Right atrium auricular region (tissue), 2 donors: ENCODE data around the gene GMPR2. TPM values are rescaled to one million over a fixed set of nuclear protein-coding genes. Genes with fewer than 3 reads are reported as not detected.
"Not testable (repeated sequence)": the region's sequence is repeated elsewhere in the genome, so short reads cannot be mapped to it uniquely, and the experiment has no call there.

Experiments used
- DNase-seq: peaks from one replicate; pipeline ENCODE4 v3.0.0-alpha.2; 2019; ENCODE audit warnings: low spot score
- H3K27ac ChIP-seq, 2 donors: fragments of 200-600 bp; sonication (generic); 1 replicate in 1 of 2; 2 replicates in 1 of 2; pipeline ENCODE4 v1.5.1; 2016 to 2019
- H3K27me3 ChIP-seq, 2 donors: fragments of 200-600 bp; sonication (generic); one replicate each; pipeline versions ENCODE4 v1.5.1 to v1.6.0; 2017 to 2019
- H3K36me3 ChIP-seq: fragments of 200-600 bp; sonication (generic); one replicate; pipeline ENCODE4 v1.5.1; 2016
- H3K4me1 ChIP-seq, 2 donors: fragments of 200-600 bp; sonication (generic); one replicate each; pipeline versions ENCODE4 v1.5.1 to v1.6.0; 2017 to 2019
- H3K4me3 ChIP-seq, 2 donors: fragments of 200-600 bp; sonication (generic); 1 replicate in 1 of 2; 2 replicates in 1 of 2; pipeline ENCODE4 v1.5.1; 2017 to 2019; ENCODE audit warnings: mild to moderate bottlenecking in 1 of 2, moderate library complexity in 1 of 2
- H3K9me3 ChIP-seq, 2 donors: fragments of 200-600 bp; sonication (generic); one replicate each; pipeline ENCODE4 v1.5.1; 2019
- CTCF ChIP-seq, 2 donors: fragments of 200-600 bp; sonication (generic); IDR thresholded peaks; one replicate each; pipeline ENCODE4 v1.5.1; 2019; ENCODE audit warnings: antibody characterized with exemption in 2 of 2
- total RNA-seq, 2 donors: library from RNA; depleted of rRNA; stranded (reverse); fragments of >200 nt; gene quantifications; one replicate each; pipeline ENCODE4 v1.1.0, GENCODE V29; 2016

GMPR2 gene
- total RNA-seq, 2 donors from 2014 or later, result 28.1 to 31.7 TPM

DNA sequence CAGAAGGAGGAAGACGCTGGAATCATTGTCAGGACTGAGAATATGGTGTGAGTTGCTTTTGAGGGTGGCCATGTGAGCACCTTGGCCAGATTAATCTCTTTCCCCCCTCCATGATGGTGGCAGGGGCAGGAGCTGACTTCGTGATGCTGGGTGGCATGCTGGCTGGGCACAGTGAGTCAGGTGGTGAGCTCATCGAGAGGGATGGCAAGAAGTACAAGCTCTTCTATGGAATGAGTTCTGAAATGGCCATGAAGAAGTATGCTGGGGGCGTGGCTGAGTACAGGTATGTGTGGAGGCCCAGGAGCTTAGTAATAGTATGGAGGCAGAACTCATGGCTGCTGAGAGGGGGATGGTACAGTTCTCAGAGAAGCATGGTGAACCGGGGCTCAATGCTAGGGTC, 5.4 kb downstream of the GMPR2 start:
- no peak for DNase-seq
- no peak overlapping the region for H3K27ac ChIP-seq
- no peaks in the 10 kb centered on the region for H3K9me3 ChIP-seq
- H3K4me1 ChIP-seq, result peaks cover 0 to 47% of the 10 kb centered on the region in 2 donors
- H3K4me3 ChIP-seq, result no peak overlapping the region
- no peaks in the 10 kb centered on the region for H3K27me3 ChIP-seq
- TF ChIP-seq CTCF (IDR thresholded peaks at IDR 0.05), result no peak
- peaks cover 58% of the 10 kb centered on the region for H3K36me3 ChIP-seq

DNA sequence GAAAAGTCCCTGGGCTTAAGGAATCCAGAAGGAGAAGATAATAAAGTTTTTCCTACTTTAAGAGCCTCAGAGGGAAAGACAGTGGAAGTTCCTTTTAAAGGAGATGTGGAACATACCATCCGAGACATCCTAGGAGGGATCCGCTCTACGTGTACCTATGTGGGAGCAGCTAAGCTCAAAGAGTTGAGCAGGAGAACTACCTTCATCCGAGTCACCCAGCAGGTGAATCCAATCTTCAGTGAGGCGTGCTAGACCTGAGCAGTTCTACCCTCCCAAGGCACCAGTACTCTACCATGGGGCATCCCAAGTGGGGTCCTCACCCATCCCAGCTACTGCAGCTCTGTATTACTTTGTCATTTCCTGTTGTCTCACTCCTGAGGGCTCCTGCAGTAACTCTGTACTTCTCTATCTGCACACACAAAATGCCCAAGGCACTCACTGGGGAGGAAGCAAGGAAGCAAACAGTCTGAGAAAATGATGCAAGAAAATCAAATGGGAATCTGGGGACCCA, 5.9 kb downstream of the GMPR2 start:
- DNase-seq, result no peak
- Histone ChIP-seq H3K4me1 (peaks cover 0 to 46% of the 10 kb centered on the region in 2 donors), H3K9me3 (no peaks in the 10 kb centered on the region), H3K4me3 (no peak overlapping the region), H3K27me3 (no peaks in the 10 kb centered on the region), H3K36me3 (peaks cover 58% of the 10 kb centered on the region), H3K27ac (no peak overlapping the region)
- TF ChIP-seq CTCF (IDR thresholded peaks at IDR 0.05), result no peak

- no peak for DNase-seq
- Histone ChIP-seq H3K27ac (peak overlapping the region in 1 of 2 donors; percentile 99), H3K9me3 (no peaks in the 10 kb centered on the region), H3K36me3 (peaks cover 58% of the 10 kb centered on the region), H3K4me3 (no peak overlapping the region), H3K27me3 (no peaks in the 10 kb centered on the region), H3K4me1 (peaks cover 0 to 40% of the 10 kb centered on the region in 2 donors)
- TF ChIP-seq CTCF (IDR thresholded peaks at IDR 0.05), result no peak
Measured at GRCh38 chr14:24240110-24240918, 7.6 kb downstream of the GMPR2 start.

- peak; percentile 90 for DNase-seq
- Histone ChIP-seq H3K27me3 (no peaks in the 10 kb centered on the region), H3K9me3 (no peaks in the 10 kb centered on the region), H3K36me3 (peaks cover 43% of the 10 kb centered on the region), H3K27ac (peak overlapping the region; percentile 96 to 99), H3K4me1 (peaks cover 0 to 40% of the 10 kb centered on the region in 2 donors), H3K4me3 (peak overlapping the region; percentile 63)
- TF ChIP-seq CTCF (IDR thresholded peaks at IDR 0.05), result peak; percentile 47 to 66
Measured at GRCh38 chr14:24241829-24242443, 9.2 kb downstream of the GMPR2 start.

DNA sequence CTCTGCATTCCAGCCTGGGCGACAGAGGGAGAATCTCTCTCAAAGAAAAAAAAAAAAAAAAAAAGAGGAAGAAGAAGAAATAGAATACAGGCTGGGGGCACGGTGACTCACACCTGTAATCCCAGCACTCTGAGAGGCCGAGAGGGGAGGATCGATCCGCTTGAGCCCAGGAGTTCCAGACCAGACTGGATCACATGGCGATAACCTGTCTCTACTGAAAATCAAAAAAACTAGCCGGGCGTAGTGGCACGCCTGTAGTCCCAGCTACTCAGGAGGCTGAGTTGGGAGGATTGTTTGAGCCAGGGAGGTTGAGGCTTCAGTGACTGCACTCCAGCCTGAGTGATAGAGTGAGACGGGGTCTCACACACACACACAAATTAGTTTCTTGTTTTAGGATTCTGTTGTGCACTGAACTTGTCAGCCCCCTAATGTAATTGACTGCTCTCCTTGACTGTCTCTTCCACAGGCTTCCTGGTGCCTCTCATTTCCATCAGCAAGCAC, 10.7 kb downstream of the GMPR2 start:
- peak overlapping the region; percentile 63 for H3K4me3 ChIP-seq

GRCh38 chr14:24245350-24245749, 12.6 kb downstream of the GMPR2 start:
- H3K4me3 ChIP-seq, H3K36me3 ChIP-seq, H3K27me3 ChIP-seq, H3K9me3 ChIP-seq, H3K27ac ChIP-seq, DNase-seq: not testable (repeated sequence)
- H3K4me1 ChIP-seq, result peaks cover 0 to 23% of the 10 kb centered on the region in 2 donors

More for the DNA sequence above, 10.7 kb downstream of the GMPR2 start:
- Histone ChIP-seq H3K36me3 (peaks cover 28% of the 10 kb centered on the region), H3K27me3 (no peaks in the 10 kb centered on the region), H3K9me3 (no peaks in the 10 kb centered on the region), H3K27ac (peak overlapping the region; percentile 96 to 99), H3K4me1 (peaks cover 0 to 40% of the 10 kb centered on the region in 2 donors)
- TF ChIP-seq CTCF (IDR thresholded peaks at IDR 0.05), result no peak
- peak; percentile 63 for DNase-seq
